EH (cell line): ENCODE measurements around the gene ANTXR1.

Experiments used
- DNase-seq: peaks from one replicate; pipeline ENCODE4 v3.0.0-alpha.2; 2015; ENCODE audit warnings: low read depth

The ANTXR1 gene

GRCh38 chr2:69181806-69182427 is 168.9 kb downstream of the ANTXR1 start:
- no peak for DNase-seq

- DNase-seq = no peak
Measured at GRCh38 chr2:69183659-69184058, 170.7 kb downstream of the ANTXR1 start.

GRCh38 chr2:69184224-69184623 is 171.2 kb downstream of the ANTXR1 start:
- peak; percentile 66 for DNase-seq

- peak; percentile 88 for DNase-seq
Measured at GRCh38 chr2:69185807-69186206, 172.8 kb downstream of the ANTXR1 start.

- no peak for DNase-seq
Measured at GRCh38 chr2:69186614-69187013, 173.6 kb downstream of the ANTXR1 start.

GRCh38 chr2:69188182-69188900 is 175.4 kb downstream of the ANTXR1 start:
- no peak for DNase-seq

GRCh38 chr2:69190743-69191404 is 177.9 kb downstream of the ANTXR1 start:
- DNase-seq = no peak

GRCh38 chr2:69191634-69192033 is 178.7 kb downstream of the ANTXR1 start:
- DNase-seq = peak; percentile 77

GRCh38 chr2:69192176-69192945 is 179.4 kb downstream of the ANTXR1 start:
- peak; percentile 43 for DNase-seq

GRCh38 chr2:69195706-69196105 is 182.7 kb downstream of the ANTXR1 start:
- DNase-seq = no peak

- peak; percentile 92 for DNase-seq
Measured at GRCh38 chr2:69196327-69197117, 183.5 kb downstream of the ANTXR1 start.

- DNase-seq = peak; percentile 69
Measured at GRCh38 chr2:69200107-69200520, 187.1 kb downstream of the ANTXR1 start.

GRCh38 chr2:69201259-69201658 is 188.3 kb downstream of the ANTXR1 start:
- DNase-seq = no peak

GRCh38 chr2:69202327-69202726 is 189.3 kb downstream of the ANTXR1 start:
- DNase-seq = no peak

- no peak for DNase-seq
Measured at GRCh38 chr2:69203166-69203985, 190.4 kb downstream of the ANTXR1 start.

- no peak for DNase-seq
Measured at GRCh38 chr2:69204654-69205053, 191.7 kb downstream of the ANTXR1 start.

- no peak for DNase-seq
Measured at GRCh38 chr2:69205076-69205475, 192.1 kb downstream of the ANTXR1 start.

GRCh38 chr2:69205491-69205890 is 192.5 kb downstream of the ANTXR1 start:
- no peak for DNase-seq

GRCh38 chr2:69208023-69208595 is 195.1 kb downstream of the ANTXR1 start:
- DNase-seq = peak; percentile 36

GRCh38 chr2:69209482-69209881 is 196.5 kb downstream of the ANTXR1 start:
- DNase-seq = no peak
